GM18907 (cell line): Measurements from ENCODE around the gene C5orf15.
"Not testable (repeated sequence)": the region's sequence is repeated elsewhere in the genome, so short reads cannot be mapped to it uniquely, and the experiment has no call there.

Experiments
- ATAC-seq: cut with Tn5 transposase; IDR thresholded peaks from one replicate; pipeline ENCODE4 v1.9.1; 2021; ENCODE audit warnings: mild to moderate bottlenecking, moderate library complexity; ENCODE audit not compliant: unreplicated experiment

Gene C5orf15

GRCh38 chr5:133994297-133994989 is 26.0 kb upstream of the C5orf15 start:
- ATAC-seq = no peak

- no peak for ATAC-seq
Observed at GRCh38 chr5:133993185-133993936, 24.9 kb upstream of the C5orf15 start.

- no peak for ATAC-seq
Observed at GRCh38 chr5:133992429-133993155, 24.2 kb upstream of the C5orf15 start.

GRCh38 chr5:133991171-133991910 is 22.9 kb upstream of the C5orf15 start:
- no peak for ATAC-seq

GRCh38 chr5:133990396-133990795 is 22.0 kb upstream of the C5orf15 start:
- no peak for ATAC-seq

- no peak for ATAC-seq
Observed at GRCh38 chr5:133985540-133986180, 17.2 kb upstream of the C5orf15 start.

GRCh38 chr5:133983674-133984073 is 15.2 kb upstream of the C5orf15 start:
- no peak for ATAC-seq

GRCh38 chr5:133981714-133982113 is 13.3 kb upstream of the C5orf15 start:
- ATAC-seq = no peak

GRCh38 chr5:133980652-133981051 is 12.2 kb upstream of the C5orf15 start:
- no peak for ATAC-seq

GRCh38 chr5:133978943-133979342 is 10.5 kb upstream of the C5orf15 start:
- no peak for ATAC-seq

GRCh38 chr5:133977858-133978257 is 9.4 kb upstream of the C5orf15 start:
- no peak for ATAC-seq

GRCh38 chr5:133977161-133977787 is 8.8 kb upstream of the C5orf15 start:
- ATAC-seq = no peak

GRCh38 chr5:133975546-133975945 is 7.1 kb upstream of the C5orf15 start:
- ATAC-seq = not testable (repeated sequence)

GRCh38 chr5:133974142-133974541 is 5.7 kb upstream of the C5orf15 start:
- ATAC-seq = no peak

- ATAC-seq = no peak
Observed at GRCh38 chr5:133970325-133970909, 2.0 kb upstream of the C5orf15 start.

GRCh38 chr5:133969654-133970324 is 1.4 kb upstream of the C5orf15 start:
- ATAC-seq = peak; percentile 26

- ATAC-seq = no peak
Observed at GRCh38 chr5:133967698-133968203, 674 bp downstream of the C5orf15 start.

- ATAC-seq = no peak
Observed at GRCh38 chr5:133967124-133967523, 1.3 kb downstream of the C5orf15 start.

- ATAC-seq = no peak
Observed at GRCh38 chr5:133966090-133966489, 2.3 kb downstream of the C5orf15 start.
